HT-29 (cell line): Measurements from ENCODE around the gene CCDC70. TPM values are rescaled to one million over a fixed set of nuclear protein-coding genes. Genes with fewer than 3 reads are reported as not detected.
"Not testable (repeated sequence)": the region's sequence is repeated elsewhere in the genome, so short reads cannot be mapped to it uniquely, and the experiment has no call there.

Experiments
- DNase-seq: peaks from one replicate; pipeline ENCODE4 v3.0.0-alpha.2; 2015; ENCODE audit warnings: low spot score
- total RNA-seq: library from RNA; depleted of rRNA; stranded (reverse); fragments of >200 nt; shearing (Covaris generic); gene quantifications from 2 replicates; pipeline ENCODE4 v1.2.3, GENCODE V29; 2014; rRNA removed

Gene CCDC70
- total RNA-seq = not detected in 2 replicates

DNA sequence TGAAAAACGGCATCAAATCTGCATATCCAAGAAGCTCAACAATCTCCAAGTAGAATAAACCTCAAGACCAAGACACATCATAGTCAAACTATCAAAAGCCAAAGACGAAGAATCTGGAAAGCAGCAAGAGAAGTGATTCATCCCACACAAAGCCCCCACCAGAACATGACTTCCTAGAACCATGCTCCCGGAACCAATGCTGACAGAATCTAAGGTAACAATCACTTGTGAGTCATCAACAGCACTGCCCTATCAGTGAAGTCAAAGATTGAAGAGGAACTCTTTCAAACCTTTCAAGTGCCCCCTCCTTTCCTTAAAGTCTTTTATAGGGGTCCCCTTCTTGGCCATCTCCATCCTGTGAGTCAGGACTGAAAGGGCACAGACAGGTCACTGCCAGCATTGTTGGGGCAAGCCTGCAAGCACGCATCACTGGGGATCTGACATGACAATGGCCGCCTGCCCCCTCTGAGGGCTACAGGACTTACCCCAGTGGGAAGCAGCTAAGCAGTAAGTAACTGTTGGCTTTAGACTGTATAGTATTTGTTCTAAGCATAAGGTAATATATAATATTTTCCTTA lies at the start of gene CCDC70:
Gene CCDC70, plus strand, starts transcription at position 247 of the 578 bp plus-strand sequence. CDS start 3,443 bp downstream, outside the sequence.
- no peak for DNase-seq

DNA sequence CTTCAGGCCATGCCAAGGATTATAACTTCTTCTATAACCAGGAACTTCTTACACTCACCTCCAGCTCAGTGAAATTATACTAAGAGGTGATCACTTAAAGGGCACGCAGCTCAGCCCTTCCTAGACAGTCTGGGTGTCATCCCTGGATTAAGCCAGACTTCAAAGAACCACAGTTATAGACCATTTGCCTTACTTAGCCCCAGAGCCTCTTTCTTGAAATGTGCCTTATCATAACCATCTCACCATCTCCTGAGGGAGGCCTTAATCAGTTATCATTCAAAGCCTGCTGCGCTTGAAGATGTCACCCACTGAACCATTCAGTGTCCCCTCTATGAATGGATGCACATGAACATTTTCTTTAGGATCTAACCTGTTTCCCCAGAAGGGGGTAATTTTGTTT lies 47.7 kb upstream of the CCDC70 start:
- no peak for DNase-seq

DNA sequence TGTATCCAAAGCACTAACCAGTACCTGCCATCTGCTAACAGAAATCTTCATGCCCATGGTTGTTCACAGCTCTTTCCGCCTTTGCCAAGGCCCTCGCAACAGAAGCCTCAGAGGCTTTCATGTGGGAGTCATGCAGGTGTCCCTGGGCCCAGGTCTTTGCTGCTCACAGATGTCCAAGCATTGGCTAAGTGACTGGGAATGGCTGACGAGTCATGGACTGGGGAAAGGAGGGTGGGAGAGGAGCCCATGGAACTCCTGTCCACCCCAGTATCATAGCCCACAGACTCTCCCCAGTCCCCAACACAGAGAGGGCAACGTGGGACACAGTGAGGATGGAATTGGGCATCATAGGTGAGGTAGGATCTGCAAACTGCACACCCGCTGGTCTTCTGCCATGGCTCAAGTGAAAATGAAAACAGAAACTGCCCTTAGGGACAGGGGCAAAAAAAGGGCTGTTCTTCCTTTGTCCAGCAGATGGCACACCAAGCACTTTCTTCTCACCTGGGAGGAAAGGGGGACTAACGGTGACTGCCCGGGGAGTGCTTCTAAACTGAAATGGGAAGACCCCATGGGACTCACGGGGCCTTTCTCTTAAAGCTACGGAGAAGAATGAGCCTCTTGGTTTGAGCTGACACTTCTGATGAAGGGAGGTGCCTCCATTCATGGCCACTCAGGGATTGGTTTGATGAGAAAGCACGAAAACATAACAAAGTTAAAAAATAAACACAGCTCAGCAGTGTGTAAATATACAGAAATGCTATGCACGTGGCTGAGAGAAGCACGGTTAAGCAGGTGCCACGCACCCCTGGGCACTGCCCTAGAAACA lies 46.7 kb upstream of the CCDC70 start:
- DNase-seq = peak; percentile 90

DNA sequence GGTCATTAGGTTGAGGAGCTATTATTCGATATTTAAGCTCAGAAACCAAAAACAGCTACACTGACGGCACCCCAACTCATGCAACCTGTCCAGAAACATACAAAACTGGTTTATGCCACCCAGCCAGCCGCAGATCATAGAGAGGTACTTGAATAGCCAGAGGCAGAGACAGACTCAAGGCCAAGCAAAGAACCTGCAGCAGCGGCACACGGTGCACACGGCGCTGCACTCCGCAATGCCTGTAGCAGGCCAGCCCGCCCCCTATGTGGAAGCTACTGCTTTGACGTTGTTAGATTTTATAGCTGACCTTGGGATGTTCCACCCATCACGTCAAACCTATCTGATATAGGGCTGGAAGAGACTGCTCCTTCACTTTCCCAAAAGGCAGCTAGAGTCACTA lies 45.9 kb upstream of the CCDC70 start:
- DNase-seq = peak; percentile 25

DNA sequence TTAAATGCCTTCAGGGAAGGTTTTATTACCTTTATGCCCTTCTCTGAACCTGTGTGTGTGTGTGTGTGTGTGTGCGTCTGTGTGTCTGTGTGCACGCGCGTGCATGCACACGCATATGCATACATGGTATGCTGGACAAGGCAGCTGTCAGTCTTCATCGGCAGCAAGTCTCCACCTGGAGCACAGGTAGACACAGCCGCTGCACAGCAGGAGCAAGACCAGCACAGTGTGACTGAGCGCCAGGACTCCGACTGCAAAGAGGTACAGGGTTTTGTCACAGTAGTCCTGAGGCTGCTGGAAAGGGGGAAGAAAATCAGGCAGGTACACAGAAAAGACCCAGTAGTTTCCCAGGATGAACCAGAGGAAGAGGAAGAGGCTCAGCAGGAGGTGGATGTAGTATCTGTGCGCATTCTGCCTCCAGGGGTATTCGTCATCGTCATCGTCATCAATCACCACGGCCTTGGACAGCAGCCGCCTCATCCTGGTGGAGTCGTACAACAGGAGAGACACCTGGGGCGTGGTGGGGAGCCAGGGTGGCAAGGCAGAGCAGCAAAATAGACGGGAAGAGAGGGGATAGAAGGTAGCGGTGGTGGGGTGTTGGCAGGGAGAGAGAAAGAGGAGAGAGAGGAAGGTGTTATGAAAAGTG lies 45.0 kb upstream of the CCDC70 start:
- DNase-seq = no peak

DNA sequence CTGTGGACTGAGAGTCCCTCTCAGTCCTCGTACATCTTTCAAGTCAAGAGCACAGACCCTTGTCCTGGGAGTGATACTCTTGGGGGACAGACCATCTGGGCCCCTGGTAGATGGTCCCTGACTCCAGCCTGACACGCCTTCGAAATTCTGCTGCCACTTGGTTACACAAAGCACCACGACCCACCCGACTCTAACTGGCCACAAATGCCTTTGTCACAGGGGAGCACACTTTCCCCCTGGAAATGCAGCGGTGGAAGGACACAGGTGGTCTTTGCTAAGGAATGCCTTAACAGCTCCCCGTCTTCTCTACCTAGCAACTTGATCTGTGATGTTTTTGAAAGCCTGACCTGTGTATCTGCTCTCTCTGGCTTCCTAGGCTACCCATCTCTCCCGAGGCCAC lies 44.1 kb upstream of the CCDC70 start:
- no peak for DNase-seq

DNA sequence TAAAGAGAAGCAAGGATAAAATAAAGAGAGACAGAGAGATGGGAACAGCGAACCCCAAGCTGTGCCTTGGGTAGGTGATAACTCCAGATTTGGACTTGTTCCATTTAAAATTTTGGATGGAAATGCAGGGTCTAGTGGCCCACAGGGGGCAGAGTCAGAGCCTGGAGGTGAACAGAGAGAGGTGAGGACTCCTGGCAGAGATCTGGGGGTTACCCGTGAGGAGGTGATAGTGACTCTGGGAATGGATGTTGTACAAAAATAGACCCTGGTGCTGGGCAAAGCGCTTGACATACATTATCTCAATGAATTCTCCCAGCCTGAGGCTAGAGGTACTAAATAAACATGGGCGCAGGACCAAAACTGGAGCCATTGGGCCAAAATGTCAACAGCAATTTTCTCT lies 43.5 kb upstream of the CCDC70 start:
- DNase-seq = no peak

DNA sequence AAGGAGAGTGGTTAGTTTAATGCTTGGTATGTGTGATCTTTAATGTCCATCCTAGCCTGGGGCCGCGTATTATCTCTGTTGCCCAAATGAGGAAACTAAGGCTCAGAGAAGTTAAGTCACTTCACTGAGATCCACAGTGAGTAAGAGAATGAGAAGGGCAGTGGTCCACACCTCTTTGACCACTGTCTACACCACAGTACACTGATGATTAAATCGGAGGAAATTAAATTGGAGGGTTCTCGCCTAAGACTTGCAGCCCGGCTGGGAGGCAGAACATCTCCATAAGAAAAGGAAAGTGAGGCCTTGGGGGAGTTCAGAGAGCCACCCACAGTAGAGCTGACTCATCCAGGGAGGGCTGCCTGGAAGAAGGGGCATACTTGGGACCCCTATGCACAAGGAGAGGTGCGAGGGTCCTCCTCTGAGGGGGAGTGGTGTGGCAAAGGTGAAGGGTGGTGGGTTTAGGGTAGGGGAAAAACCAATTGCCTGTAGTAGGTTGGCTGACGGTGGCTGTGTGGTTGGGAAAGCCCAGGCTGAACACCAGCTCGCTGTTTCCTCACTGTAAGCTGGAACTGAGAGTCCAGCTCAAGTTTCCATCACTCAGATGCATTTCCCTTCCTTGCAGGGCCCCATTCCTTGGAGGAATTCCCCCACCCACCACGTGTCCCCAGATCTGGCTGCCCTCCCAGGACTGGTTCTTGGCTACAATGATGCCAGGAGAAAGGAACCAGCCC lies 42.8 kb upstream of the CCDC70 start:
- no peak for DNase-seq

DNA sequence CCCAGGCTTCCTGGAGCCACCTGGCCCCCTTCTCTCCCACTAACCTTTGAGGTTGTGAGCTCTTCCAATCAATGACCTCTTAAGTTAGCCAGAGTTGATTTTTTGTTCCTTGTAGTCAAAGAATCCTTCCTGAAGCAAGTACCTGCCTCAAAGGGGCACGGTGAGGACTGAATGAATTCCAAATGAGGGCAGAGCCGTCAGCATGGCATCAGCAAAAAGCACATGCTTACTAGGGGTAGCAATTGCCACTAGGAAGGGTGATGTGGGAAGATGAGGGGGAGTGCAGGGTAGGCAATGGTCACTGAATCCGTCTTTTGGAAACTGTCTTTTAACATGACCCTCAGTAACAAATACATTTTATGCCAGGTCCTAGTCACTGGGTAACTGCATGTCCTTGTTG lies 42.2 kb upstream of the CCDC70 start:
- DNase-seq = no peak

DNA sequence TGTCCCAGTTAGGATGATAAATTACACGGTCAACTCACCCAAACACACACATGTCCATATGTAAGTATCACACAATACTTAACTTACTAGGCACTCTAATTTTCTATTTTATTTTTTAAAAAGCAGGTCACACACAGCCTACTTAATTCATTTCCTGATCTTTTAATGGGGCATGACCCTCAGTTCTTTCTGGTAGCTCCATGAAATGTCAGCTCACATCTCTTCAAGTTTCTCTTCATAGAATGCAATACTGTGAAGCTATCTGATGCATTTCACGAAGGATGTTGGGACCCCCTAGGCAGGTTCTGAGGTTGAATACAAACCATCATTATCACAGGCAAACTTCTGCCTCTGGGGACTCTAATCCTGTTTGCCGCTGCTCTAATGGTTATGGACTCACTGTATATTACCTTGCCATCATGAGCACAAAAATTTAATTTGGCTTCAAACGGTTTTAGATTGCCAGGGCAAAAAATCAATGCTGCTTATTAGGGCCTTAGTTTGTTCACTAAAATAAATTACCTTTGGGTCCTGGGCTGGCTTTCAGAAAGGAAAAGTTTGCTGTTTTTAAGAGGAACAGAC lies 41.7 kb upstream of the CCDC70 start:
- DNase-seq = no peak

DNA sequence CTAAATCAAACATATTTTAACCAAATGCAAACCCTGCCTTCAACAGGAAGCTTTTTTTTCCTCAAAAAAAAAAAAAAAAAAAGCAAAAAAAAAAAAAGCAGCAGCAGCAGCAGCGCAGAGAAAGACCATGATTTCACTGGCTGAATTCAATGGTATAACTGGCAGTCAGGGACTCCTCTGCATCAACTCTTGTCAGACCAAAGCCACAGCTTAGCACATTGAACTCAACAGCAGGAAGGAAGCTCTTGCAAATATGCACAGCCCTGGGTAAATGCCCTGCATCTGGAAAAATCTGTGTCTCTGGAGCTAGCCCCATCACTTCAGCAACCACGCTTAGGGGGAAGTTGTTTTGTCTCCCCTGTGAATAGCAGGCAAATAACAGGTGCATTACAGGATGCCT lies 40.2 kb upstream of the CCDC70 start:
- no peak for DNase-seq

DNA sequence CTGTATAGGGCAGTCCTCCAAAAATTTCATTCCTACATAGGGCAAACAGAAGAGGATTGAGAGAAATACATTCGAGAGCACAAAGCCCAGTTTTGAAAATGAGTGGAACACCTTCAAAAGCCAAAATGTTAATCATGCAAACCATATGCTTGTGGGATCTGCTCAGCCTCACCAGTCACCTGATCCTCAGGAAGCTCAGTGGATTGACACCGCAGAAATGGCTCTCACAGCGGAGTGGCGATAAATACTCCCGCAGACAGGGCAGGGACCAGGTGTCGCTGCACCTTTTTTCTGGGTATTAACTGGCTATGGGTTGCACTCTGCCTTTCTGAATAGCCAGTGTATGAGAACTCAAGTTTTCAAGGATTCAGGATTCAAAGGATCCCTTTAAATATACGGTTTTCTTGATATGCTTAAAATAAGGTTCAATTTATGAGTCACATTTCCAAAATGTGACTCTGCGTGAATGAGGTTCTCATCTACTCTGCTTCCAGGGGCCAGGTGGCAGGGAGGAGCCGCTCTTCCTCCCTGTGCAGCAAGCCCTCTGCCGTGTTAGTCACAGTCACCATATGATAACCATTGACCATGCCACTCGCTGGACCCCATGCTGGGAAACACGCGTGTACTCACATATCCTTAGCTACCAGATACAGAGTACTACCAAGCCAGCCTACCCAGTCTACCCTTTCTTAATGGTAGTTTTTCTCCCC lies 39.5 kb upstream of the CCDC70 start:
- DNase-seq = no peak

DNA sequence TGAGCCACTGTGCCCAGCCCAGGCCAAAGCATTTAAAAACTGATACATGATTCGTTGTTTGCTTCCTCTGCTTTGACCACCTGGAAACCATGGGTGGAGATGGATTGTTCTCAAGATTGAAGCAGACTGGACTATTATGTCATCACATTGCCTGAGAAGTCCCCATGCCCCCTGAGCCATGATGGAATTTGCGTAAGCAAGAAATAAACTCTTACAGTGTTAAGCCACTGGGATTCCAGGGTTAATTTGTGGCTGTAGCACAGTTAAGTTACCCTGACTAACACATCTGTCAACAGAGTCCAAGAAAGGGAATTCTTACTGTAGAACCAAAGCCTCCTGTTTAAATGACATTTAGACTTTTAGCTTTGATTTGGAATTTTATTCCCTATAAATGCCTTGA lies 38.4 kb upstream of the CCDC70 start:
- DNase-seq = no peak

DNA sequence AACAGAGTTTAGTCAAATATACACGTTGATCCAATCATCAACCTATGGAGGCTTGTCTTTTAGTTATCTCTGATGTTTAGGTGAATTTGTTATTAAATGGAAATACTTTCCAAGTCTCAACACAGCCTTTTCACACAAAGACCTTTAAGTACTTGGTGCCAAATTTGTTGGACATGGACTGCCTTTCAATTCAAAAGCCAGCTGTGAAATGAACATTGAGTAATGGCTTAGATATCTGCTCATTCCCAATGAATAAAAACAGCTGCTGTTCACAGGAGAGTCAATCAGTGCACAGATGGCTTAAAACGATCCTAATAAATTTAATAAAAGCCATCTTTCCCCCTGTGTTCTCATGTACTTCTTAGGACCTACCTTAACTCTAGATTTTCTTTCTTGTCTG lies 37.9 kb upstream of the CCDC70 start:
- no peak for DNase-seq

DNA sequence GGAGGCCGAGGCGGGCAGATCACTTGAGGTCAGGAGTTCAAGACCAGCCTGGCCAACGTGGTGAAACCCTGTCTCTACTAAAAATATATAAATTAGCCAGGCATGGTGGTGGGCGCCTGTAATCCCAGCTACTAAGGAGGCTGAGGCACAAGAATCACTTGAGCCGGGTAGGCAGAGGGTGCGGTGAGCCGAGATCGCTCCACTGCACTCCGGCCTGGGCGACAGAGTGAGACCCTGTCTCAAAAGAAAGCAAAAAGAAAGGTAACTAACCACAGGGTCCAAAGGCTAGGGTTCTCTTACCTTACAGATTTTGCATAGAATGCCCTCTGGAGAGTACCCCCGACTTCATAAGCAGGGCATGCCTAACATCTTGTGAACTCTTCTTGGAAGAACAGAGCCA lies 37.1 kb upstream of the CCDC70 start:
- not testable (repeated sequence) for DNase-seq

DNA sequence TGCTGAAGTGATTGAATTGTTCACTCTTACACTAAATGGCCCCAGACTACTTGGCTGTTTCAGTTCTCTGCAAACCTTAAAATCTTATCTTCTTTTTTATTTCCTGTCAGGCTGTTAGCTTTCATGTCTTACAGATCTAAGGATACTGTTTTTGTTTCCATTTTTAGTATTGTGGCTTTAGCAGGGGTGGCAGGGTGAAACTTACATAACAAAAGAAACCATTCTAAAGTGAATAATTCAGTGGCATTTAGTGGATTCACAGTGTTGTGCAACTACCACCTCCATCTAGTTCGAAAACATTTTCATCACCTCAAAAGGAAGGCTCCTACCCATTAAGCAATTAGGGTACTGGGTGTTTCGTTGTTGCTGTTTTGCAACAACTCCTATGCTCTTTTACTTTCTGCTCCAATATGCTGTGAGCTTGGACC lies 36.6 kb upstream of the CCDC70 start:
- no peak for DNase-seq

DNA sequence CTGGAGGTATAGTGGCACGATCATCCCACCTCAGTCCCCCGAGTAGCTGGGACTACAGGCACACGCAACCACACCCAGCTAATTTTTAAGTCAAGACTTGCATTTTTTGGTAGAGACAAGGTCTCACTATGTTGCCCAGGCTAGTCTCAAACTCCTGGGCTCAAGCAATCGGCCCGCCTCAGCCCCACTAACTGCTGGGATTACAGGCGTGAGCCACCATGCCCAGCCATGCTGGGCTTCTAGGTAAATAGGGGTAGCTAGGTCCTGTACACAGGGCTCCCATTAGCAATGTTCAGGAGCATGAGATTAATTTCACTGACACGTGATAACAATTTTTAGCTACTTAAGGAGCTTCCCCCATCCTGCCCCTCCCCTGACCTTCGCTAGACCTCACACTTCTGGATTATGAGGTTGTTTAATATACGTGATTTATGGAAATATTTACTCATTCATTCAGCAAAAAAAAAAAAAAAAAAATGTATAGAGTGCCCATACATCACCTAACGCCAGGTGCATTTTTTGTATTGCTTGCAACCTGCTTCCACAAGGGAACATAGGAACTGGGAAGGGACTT lies 36.0 kb upstream of the CCDC70 start:
- no peak for DNase-seq

DNA sequence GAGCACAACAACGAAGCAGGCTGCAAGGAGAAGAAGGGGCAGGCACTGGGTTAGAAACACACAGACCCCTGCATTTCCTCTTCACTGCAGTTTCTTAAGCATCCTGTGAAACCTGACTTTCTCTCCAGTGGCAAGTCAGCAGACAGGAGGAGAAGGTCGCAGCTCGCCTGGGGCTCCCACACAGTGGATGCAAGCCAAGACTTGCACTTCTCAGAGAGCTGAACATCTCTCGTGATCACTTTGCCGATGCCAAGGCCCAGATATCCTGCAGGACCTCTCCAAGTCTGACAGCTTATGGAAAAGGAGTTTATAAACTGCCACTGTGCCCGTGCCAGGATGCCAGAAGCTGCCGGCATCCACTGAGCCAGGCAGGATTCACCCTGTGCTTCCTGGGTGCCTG lies 35.2 kb upstream of the CCDC70 start:
- DNase-seq = no peak

DNA sequence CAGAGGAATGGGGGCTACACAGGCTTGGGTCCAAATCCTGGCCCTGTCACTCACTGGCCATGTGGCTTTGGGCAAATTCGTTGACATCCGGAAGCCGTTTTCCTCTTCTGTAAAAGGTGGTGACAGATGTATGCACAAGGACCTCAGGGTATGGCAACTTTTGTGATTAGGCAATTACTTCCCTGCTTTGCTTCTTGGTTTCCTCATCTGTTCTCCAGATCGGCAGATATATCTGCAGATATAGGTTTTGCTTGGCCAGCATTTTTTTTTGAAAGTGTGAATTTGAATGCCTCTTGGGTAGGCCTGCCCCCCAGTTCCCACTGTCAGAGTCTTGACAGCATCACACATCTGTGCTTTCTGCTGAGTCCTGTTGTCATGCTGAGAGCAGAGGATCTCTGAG lies 34.5 kb upstream of the CCDC70 start:
- DNase-seq = no peak

DNA sequence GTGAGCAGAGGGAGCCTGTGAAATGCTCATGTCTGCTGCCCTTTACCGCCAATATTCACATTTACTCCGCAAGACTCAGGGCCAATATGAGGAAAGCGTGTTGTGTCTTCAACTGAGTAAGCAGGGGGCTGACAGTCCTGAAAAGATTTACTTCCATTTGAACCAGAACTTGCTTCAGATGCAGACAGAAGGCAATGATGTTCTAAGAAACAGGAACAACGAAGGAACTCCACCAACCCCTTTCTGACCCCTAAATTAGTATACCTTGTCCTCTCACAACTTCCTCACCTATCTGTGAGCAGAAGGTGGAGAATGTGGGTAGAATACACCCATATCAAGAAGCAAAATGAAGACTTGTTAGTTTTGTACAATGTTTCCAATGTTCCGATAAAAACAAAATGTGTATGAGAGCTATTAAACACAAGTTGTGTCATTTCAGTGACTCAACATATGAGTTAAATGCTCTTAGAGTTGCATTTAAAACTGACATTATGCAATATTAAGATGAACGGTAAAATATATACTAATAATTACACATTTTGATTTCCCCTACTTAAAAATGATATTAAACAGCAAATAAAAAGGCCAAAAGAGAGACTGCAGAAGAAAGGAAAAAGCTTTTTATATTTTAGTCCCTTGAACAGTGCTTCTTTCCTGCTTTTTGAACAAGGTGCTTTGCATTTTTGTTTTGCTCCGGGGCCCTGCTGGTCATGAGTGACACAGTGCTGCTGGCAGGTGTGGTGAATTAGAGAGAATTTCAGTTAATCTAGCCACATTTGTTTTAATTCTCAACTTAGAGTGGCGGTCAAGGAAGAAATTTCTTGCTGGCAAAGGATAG lies 32.8 kb upstream of the CCDC70 start:
- DNase-seq = no peak
